Medulla oblongata (tissue), 1 donor: ENCODE data around the gene LGALSL.

Experiments
- DNase-seq: peaks from one replicate; pipeline ENCODE4 v3.0.0-alpha.2; 2015; ENCODE audit errors: extremely low spot score

LGALSL gene

DNA sequence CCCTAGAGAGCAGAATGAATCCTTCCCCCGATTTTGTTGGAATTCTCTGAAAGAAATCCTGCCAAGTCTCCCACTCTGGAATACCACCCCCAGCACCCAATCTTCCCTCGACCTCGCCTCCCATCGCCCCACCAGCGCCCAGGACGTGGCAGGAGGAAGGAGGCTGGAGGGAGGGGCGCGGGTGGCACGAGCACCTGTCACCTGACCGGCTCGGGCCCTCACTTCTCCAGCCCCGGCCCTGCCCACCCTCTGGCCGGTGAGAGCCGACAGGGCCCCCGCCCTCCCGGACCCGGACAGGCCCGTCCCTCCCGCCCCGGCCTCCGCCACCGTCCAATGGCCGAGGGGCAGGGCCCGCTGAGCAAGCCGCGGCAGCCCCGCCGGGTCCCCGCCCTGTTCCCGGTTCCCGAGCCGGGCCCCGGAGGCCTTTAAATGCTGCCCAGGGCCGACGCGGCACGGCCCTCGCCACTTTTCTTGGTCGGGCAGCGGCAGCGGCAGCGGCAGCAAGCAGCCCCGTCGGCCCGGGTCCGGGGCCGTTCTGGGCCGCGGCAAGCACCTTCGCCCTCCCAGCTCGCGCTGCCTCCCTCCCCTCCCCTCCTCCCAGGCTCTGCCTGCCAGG, at the start of gene LGALSL:
Gene LGALSL, plus strand, starts transcription at position 393 of the 616 bp plus-strand sequence. CDS start 384 bp downstream, outside the sequence.
- DNase-seq = peak; percentile 51

DNA sequence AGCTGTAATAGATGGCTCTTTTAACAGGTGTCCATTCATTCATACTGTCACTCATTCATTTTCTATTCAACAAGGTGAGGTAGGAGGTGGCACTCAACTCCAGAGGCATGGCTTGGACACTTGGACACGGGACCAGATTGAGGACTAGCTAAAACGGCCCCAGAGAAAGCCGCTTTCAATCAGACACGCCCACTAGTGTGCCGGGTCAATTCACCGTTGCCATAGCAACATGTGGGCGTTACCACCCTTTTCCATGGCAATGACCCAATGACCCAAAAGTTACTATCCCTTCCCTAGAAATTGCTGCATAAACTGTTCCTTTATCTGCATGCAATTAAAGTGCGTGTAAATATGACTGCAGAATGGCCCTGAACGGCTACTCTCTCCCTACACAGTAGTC, 49.2 kb upstream of the LGALSL start:
- DNase-seq = no peak

DNA sequence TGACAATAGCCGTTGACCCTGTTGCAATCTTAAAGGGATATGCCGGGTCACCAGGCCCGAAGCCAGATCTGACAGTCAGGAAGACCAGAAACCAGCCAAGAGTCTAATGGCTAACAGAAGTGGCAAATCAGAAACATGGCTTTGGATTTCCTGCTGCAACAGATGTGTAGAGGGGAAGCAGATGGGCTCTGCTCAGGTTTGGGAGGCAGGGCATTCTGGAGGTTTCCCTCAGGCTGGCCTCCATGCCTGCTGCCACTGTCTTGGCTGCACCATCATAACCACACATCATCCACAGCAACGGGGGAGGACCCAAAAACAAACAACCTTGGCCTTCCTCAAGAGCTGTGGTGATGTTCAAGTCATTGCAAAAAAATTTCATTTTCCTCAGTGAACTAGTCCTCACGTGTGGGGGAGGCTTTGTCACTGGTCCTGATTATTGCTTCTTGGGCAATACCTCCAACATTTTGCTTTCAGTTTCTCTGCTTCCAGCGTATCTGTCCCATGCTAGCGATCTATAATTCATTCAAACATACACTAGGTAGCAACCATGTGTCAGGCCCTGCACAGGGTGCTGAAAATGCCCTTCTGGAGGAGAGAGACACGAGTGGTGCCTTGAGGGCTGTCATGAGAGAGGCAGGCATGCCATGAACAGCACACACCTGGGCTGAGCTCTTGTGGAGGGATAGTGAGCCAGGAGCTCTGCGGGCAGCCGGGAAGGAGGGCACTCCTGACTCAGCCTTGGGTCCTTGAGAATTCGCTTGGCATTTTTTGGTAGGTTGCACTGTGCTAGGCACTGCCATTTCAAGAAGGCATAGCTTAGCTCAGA, 48.2 kb upstream of the LGALSL start:
- DNase-seq = no peak

DNA sequence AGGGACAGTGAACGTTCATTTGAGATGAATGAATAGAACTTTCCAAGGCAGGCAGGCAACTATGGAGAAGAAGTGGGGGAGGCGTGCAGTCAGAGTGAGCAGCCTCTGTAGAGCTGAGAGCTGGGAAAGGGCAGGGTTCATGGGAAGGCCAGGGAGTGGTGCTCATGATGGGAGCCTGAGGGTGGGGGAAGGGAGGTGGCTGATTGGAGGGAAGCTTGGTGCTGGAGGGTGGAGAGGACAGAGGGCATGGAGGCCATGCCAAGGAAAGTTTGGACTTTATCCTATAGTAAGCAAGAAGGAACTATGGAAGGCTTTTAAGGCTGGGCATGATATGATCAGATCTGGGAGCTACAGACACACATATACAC, 47.6 kb upstream of the LGALSL start:
- no peak for DNase-seq

DNA sequence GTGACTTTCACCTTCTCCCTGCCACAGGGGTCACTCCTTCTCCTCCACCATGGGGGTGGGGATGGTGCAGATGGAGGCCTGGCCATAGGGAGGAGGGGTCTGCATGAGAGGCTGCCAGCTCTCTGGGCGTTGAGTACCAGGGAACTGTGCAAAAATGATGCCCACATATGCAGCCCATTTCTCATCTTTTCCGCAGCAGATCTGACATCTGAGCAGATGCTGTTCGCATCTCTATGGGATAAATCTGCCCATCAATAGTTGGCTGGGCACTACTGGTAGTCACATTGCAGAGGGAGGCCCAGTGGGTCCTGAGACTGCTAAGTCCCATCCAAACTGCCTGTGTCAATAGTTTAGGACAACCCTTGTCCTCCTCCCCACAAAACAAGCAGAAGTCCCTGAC, 45.9 kb upstream of the LGALSL start:
- DNase-seq = no peak

DNA sequence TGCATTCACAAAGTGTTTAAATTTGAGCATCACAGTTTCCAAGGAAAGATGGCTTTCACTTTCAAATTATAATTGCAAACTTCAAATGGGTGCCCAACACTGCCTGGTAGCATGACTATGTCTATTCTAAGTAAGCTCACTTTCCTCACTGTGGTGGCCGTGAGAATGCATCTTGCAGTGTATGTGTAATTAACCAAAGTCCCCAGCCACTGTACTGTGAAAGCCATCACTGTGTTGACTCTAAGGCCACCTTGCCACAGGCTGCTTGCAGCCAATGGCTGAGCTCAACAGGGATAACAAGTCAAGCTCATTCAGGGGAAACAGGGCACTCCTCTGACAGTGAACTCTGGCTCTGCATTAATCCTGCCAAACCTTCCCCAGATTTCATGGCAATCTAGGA, 43.3 kb upstream of the LGALSL start:
- DNase-seq = no peak

DNA sequence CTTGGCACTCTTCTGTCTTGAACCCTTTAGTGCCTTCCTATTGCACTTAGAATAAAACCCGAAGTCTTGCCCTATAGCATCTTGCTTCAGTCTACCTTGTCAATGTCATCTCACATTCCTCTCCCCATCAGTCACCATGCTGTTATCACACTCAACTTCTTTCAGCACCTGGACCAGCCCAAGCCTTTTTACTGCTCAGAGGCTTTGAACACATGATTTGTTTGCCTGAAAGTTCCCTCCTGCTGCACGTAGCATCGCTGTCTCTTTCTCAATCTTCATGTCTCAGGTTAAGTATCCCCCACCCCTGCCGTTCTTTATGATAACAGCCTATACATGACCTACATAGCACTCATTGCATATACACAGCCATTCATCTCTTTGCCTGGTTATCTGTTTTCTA, 41.3 kb upstream of the LGALSL start:
- no peak for DNase-seq

DNA sequence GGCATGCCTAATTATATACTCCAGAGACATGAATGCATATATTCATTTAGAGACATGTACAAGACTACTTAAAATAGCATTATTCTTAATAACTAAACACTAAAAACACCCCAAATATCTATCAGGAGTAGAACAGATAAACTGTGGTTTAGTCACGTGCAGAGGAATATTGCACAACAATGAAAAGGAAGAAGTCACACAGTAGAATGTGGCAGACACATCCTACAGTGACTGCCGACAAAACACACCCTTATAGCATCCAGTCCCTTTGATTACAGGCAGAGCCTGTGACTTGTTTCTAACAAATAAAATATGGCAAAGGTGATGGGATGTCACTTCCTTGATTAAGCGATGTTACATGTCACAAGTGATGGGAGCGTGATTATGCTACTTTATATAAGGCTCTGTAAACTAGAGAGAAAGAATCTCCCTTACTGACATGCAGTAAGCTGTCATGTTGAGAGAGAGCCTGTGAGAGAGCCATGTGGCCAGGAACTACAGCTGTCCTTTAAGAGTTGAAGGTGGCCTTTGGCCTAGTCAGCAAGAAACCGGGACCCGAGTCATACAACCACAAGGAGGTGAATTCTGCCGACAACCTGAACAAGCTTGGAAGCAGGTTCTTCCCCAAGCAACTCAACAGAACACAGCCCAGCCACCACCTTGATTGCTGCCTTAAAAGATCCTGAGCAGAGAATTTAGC, 39.1 kb upstream of the LGALSL start:
- DNase-seq = no peak

DNA sequence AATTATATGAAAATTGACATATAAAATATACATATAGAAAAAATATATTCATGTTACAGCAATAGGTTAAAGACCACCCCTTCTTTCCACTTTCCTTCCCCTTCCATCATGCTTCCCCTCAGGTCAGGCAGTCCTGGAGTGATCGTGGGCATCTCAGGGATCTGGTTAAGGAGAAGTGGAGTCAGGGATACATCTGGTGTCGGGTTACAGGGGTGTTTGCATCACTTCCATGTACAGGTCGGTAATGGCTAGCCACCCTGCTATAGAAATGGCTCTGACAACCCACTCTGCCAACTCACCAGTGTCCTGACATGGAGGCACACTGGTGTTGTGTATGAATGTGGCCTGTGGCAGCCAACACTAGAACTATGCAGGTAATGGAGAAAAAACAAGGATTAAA, 36.3 kb upstream of the LGALSL start:
- DNase-seq = no peak

DNA sequence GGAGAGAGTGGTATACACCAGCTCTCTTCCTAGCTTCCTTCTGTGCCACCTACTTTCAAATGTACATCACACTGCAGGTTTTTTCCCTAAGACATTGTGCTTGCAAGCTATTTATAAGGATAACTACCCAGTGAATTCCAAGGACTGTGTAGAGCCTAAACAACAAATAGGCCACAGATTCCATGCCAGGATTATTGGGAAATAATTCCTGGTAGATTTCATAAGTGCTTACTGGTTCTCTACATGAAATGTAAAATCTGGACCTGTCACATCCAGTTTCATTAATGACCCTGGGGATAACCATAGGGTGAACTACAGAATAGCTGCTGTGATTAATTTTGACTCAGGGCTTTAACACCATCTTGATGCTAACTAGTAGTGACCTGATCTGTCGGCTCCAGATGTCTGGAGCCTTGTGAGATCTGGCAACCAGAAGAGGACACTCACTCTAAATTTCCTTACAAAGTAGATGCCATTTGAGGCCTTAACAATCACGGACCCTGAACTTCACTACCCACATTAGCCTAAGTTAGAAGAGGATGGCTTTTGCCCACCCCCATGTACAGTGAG, 34.3 kb upstream of the LGALSL start:
- no peak for DNase-seq

DNA sequence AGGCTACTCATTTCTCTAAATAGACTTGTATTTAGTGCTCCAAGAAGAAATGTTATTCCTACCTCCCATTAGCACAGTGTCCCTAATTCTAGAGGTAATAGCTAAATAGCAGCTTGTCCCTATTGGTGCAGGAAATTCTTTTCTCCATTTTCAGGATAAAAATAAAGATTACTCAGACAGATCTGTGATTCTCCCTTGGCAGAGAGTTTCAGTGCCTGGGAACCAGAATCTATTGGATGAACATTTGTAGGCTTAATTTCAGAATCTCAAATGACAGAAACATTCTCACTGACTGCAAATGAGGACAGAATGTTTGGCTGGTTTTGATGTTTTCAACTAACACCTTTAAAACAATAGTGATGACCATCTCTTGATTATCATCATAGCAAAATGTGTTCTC, 33.3 kb upstream of the LGALSL start:
- DNase-seq = no peak

DNA sequence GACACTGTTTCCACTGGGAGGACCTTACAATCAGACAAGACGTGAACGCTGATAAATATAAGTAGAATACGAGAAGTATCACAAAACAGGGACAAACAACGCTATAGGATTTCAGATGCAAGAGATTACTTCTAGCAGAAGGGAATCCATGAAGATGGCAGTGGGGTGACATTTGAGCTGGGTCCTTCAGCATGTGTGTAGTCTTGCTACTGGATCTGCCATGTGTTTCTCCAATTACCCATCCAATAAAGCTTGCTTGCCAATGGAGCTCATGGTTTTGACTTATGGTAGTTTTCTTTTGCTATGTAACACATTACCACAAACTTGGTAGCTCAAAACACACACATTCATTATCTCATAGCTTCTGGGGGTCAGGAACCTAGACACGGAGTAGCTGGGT, 32.8 kb upstream of the LGALSL start:
- DNase-seq = no peak

DNA sequence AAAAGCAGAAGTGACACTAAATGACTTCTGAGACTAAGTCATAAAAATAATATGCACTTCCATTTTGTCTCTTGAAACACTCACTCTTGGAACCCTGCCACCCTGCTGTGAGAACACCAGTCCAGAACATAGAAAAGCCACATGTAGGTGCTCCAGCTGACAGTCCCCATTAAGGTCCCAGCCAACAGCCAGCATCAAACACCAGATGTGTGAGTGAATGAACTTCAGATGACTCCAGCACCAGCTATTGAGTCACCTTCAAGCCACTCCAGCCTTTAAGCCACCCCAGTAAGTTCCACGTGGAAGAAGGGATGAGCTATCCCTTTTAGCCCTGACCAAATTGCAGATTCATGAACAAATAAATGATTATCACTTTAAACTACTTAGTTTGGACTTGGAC, 31.5 kb upstream of the LGALSL start:
- no peak for DNase-seq

DNA sequence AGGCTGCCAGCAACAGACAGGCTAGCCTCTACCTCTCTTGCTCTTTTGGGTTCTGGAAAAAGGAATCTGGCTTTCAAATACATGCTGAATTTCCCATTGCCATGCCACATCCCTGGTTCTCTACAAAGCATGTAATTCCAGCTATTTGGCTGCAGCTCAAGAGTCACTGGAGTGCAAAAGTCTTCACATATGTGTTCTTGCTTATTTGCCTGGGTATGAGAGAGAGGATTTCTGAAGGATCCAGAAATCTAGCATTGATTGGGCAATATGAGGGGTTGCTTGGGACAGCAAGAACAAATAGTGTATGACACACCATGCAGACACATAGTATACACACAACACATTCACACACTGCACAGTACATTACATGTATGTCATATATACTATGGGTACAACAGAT, 30.7 kb upstream of the LGALSL start:
- DNase-seq = no peak

DNA sequence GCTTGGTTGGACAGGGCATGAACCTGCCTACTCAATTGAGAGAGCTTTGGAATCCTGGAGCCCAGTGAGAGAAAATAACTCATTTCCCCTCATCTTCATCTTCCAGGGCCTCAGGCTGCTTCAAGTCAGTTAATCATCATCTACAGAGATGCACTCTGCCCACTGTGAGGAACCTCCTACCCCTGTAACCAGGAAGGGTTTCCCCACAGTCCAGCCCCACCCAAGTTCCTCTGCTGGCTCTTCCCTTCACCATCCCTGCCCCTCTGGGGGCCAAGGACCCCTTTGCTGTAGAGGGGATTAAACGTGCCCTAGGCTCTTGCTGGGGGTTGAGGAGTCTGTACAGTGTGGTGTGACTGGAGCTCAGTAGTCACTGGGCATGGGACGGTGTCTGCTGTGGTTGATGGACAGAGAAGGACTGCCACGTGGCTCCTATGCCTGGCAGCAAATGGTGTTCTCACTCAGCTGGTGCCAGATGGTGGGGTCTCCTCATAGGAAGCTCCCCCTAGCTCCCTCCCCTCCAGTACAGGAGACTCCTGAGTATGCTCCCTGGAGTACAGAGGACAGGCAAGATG, 29.5 kb upstream of the LGALSL start:
- no peak for DNase-seq

DNA sequence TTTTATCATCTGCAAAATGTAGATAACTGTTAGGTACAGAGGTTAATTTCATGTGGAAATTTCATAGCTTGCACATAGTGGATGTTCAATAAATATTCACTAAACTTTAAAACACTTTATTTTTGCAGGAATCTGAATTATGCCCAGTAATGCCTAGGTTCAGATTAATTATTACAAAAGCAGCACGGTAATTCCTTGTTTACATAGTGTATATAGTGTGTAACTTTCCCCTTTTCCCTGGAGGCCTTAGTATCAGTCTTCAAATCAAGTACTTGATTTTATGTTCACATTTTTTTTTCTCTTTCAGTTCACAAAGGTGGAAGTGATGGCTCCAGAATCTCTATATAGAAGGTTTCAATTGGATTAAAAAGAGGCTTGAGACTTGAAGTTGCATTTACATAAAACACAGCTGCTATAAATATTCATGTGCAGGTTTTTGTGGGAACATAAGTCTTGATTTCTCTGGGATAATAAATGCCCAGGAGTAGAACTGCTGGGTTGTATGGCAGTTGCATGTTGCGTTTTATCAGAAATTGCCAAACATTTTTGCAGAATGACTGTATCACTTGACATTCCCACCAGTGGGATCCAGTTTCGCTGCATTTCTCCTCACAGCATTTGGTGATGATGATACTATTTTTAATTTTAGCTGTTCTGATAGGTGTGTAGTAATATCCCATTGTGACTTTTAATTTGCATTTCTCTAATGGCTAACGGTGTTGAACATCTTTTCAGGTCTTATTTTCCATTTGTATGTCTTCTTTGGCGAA, 27.6 kb upstream of the LGALSL start:
- DNase-seq = no peak

DNA sequence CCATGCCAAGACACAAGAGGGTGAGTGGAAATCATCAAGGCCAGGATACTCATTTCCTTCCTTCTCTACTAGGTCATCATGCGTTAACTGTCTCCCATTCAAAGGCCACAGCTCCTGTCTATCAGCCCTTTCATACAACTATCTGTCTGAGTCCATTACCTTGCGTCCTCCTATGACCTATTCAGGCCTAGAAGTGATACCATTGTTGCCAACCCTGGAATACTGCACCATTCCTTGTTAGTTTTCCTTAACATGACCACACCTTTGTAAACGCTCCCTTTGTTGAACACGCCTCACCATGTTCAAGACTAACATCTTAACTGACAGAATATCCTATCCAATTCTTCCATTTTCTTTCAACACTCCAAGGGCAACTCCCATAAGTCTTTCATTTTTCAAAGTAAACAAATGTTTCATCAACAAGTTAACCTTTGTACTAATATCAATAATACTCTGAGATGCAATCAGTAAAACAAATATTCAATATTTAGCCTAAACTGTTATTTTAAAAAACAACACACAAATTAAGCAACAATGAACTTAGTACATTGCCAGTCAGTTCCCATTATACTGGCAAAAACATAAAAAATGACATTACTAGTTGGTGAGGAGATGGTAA, 19.8 kb upstream of the LGALSL start:
- no peak for DNase-seq

DNA sequence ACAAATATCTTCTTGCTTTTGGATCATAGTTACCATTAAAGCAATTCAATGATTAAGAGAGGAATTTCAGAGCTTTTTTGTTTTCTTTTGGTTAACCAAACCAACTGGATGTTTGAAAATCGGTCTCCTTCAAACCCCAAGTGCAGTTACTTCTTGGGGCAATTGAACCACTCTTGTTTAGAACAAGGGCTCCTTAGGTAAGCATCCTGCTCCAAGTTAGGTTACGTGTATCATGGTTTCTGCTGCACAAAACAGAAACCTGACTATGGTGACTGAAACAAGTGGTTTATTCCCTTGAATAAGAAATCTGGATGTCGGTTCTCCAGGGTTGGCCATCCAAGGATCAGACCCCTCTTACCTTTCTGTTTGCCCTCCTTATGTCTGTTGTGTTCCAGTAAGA, 16.1 kb upstream of the LGALSL start:
- no peak for DNase-seq

DNA sequence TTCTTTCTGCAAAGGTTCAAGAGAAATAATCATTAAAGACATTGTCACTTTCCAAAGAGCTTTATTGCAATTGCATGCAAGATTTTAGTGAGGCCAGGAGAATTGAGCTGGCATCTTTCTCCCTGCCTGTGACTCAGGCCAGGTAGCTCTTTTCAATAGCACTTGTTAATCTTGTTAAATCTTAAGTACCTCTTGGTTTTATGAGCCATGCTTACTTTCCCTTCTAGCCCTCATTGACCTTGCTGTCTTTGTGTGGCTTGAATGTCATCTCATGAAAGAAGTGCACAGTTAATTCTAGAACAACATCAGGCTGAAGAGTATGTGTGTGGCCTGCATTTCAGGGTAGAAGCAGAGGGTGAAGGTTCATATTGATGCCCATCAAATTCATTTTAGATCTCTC, 14.8 kb upstream of the LGALSL start:
- no peak for DNase-seq

DNA sequence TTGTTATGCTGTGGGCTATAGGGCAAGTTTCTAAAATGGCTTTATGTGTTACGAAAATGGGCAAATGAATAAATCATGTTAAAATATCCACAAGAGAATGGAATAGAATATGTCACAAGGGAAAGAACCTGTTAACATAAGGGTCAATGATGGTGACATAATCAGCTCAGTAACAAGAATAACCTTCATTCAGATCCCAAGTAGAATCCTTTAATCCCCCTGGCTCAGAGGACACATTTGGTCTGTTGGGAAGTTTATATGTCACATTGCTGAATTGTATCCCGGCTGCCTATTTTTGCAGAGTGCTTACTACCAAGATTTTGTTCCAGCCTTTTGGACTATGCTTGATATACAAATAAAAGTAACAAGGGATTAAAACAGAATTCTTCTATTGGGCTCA, 13.1 kb upstream of the LGALSL start:
- no peak for DNase-seq

DNA sequence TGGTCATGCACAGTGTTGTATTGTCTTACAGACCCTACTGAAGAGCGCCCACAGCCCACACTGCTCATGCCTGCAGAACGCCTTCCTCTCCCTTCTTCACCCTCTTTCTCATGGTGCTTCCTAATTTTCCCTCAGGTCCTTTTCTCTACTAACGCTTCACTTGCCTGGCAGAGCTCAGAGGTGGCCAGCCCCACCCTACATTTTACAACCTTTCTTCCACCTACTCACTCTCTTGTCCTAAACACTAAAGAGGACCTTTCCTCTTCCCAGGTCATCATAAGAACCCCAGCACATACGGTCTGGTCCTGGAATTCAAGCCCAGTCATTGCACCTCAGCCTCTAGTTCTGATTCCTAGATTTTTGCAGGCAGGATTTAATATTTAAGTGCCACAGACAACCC, 11.7 kb upstream of the LGALSL start:
- no peak for DNase-seq
